ENCODE data around the gene NCCRP1.
"Not testable (repeated sequence)": the region's sequence is repeated elsewhere in the genome, so short reads cannot be mapped to it uniquely, and the experiment has no call there.

DNA sequence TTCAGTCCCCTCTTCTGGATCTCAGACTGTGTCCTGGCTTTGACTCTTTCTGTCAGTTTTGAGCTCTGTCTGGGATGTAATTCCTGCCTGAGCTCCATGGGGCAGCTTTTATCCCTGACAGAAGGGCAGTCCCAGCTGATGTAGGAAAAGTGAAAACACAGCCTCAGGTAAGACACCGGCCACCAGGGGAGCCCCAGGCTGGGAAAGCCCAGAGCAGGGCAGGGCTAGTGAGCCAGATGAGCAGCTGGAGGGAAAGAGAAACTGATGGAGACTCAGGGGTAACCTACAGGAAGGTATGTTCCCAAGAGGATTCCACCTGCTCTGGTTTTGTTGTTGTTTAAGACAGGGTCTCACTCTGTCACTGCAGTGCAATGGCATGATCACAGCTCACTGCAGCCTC lies 48.4 kb downstream of the NCCRP1 start:
- TF ChIP-seq, protein P1, sequence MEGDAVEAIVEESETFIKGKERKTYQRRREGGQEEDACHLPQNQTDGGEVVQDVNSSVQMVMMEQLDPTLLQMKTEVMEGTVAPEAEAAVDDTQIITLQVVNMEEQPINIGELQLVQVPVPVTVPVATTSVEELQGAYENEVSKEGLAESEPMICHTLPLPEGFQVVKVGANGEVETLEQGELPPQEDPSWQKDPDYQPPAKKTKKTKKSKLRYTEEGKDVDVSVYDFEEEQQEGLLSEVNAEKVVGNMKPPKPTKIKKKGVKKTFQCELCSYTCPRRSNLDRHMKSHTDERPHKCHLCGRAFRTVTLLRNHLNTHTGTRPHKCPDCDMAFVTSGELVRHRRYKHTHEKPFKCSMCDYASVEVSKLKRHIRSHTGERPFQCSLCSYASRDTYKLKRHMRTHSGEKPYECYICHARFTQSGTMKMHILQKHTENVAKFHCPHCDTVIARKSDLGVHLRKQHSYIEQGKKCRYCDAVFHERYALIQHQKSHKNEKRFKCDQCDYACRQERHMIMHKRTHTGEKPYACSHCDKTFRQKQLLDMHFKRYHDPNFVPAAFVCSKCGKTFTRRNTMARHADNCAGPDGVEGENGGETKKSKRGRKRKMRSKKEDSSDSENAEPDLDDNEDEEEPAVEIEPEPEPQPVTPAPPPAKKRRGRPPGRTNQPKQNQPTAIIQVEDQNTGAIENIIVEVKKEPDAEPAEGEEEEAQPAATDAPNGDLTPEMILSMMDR (IDR thresholded peaks at IDR 0.05 in 8 of 11, conservative IDR thresholded peaks at IDR 0.05 in 3 of 11): not testable (repeated sequence)
- not testable (repeated sequence) for TF ChIP-seq POLR2A (IDR thresholded peaks at IDR 0.05)
